SK-N-SH treated with all-trans-retinoic acid at 6 μM for 48 hours (cell line): ENCODE data around the gene DERL3.

Experiments
- ARNTL ChIP-seq: fragments of 450-650 bp; formaldehyde crosslinking; IDR thresholded peaks from 2 replicates; pipeline ENCODE4 v1.5.0; 2020; ENCODE audit warnings: low read depth, mild to moderate bottlenecking, moderate library complexity, borderline replicate concordance
- CREB5 ChIP-seq: fragments of 250-450 bp; sonication (Bioruptor Pico); IDR thresholded peaks from 2 replicates; pipeline ENCODE4 v1.5.1; 2020; ENCODE audit warnings: low read depth, mild to moderate bottlenecking, moderate library complexity
- CSRNP3 ChIP-seq: fragments of 250-450 bp; sonication (Bioruptor Pico); IDR thresholded peaks from 2 replicates; pipeline ENCODE4 v1.5.1; 2021; ENCODE audit warnings: mild to moderate bottlenecking, moderate library complexity
- ESRRG ChIP-seq: fragments of 250-450 bp; sonication (Bioruptor Pico); IDR thresholded peaks from 2 replicates; pipeline ENCODE4 v1.6.1; 2021; ENCODE audit warnings: mild to moderate bottlenecking
- PATZ1 ChIP-seq: fragments of 250-450 bp; sonication (Bioruptor Pico); IDR thresholded peaks from 2 replicates; pipeline ENCODE4 v1.8.0; 2020; ENCODE audit warnings: mild to moderate bottlenecking, moderate library complexity, borderline replicate concordance
- TCF4 ChIP-seq: fragments of 250-450 bp; sonication (Bioruptor Pico); IDR thresholded peaks from 2 replicates; pipeline ENCODE4 v1.8.0; 2021; ENCODE audit warnings: mild to moderate bottlenecking, moderate library complexity, borderline replicate concordance
- TSHZ2 ChIP-seq: fragments of 250-450 bp; sonication (Bioruptor Pico); IDR thresholded peaks from 2 replicates; pipeline ENCODE4 v1.5.0; 2020; ENCODE audit warnings: mild to moderate bottlenecking, moderate library complexity
- ZC3H10 ChIP-seq: fragments of 250-450 bp; sonication (Bioruptor Pico); IDR thresholded peaks from 2 replicates; pipeline ENCODE4 v1.5.1; 2021; ENCODE audit warnings: mild to moderate bottlenecking, moderate library complexity
- ZFP30 ChIP-seq: fragments of 450-650 bp; formaldehyde crosslinking; IDR thresholded peaks from 2 replicates; pipeline ENCODE4 v1.5.0; 2022; ENCODE audit warnings: mild to moderate bottlenecking, moderate library complexity
- ZNF70 ChIP-seq: fragments of 450-650 bp; formaldehyde crosslinking; IDR thresholded peaks from 2 replicates; pipeline ENCODE4 v1.5.0; 2020; ENCODE audit warnings: mild to moderate bottlenecking, moderate library complexity

GRCh38 chr22:23841292-23841691, 2.5 kb upstream of the DERL3 start:
- no peak for TF ChIP-seq CSRNP3 (CRISPR knock-in tag)
- no peak for TF ChIP-seq ZC3H10 (CRISPR knock-in tag)
- TF ChIP-seq TSHZ2 (CRISPR knock-in tag), result no peak
- no peak for TF ChIP-seq PATZ1 (CRISPR knock-in tag)
- TF ChIP-seq TCF4 (CRISPR knock-in tag), result no peak
- no peak for TF ChIP-seq ZNF70 (CRISPR knock-in tag)
- TF ChIP-seq CREB5 (CRISPR knock-in tag), result no peak
- no peak for TF ChIP-seq ZFP30
- TF ChIP-seq ARNTL, result no peak
- TF ChIP-seq ESRRG (CRISPR knock-in tag), result no peak
